H1 (cell line): ENCODE data around the gene CDH2.

Experiments
- CTCF ChIP-seq, 3 experiments: IDR thresholded peaks; 1 replicate in 2 of 3; 2 replicates in 1 of 3; pipeline versions ENCODE4 v1.5.1 to v1.6.1; 2011; ENCODE audit warnings: low read length in 3 of 3, mild to moderate bottlenecking in 3 of 3, inconsistent platforms in 2 of 3, low read depth in 1 of 3, moderate library complexity in 1 of 3; ENCODE audit not compliant: insufficient read depth in 1 of 3; ENCODE audit errors: control extremely low read depth in 1 of 3
- POLR2AphosphoS5 ChIP-seq: IDR thresholded peaks from 2 replicates; pipeline ENCODE4 v1.6.1; 2011; ENCODE audit warnings: low read depth, low read length
- TAF1 ChIP-seq: IDR thresholded peaks from 2 replicates; pipeline ENCODE4 v1.6.1; 2011; ENCODE audit warnings: mild to moderate bottlenecking, low read depth, low read length

- TF ChIP-seq CTCF (IDR thresholded peaks at IDR 0.05; ENCODE audit: control extremely low read depth in 1 of 3, insufficient read depth in 1 of 3, low read depth in 1 of 3, low read length in 3 of 3) = no peak
- no peak for TF ChIP-seq TAF1
- no peak for TF ChIP-seq POLR2AphosphoS5
These were observed 42.2 kb downstream of the CDH2 start for GRCh38 chr18:28134774-28135173.
